ENCODE data around the gene EXOSC3.
"Not testable (repeated sequence)": the region's sequence is repeated elsewhere in the genome, so short reads cannot be mapped to it uniquely, and the experiment has no call there.

Gene EXOSC3

DNA sequence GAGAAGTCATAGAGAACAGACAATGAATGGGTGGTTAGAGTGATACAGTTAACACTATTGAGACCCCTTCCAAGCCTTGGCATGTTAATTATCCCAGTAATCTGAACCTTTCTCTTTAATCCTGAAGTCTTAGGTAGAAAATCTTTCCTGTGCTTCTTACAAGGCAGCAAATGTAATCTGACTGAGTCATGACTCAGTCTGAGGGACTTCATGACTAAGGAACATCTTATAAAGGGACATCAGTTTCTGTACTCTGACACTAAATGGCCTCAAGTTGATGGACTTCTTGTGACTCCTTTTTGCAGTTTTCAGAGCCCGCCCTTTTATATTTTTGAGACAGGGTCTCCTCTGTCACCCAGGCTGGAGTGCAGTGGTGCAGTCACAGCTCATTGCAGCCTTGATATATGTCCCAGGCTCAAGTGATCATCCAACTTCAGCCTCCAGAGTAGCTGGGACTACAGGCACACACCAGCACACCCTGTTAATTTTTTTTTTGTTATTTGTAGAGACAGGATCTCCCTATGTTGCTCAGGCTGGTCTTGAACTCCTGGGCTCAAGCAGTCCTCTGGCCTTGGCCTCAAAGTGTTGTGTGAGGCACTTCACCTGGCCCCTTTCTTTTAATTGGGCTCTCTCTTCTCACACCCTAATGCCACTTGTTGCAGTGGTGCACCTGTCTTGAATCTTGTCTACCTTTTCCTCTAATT is 9.5 kb downstream of the EXOSC3 start:
- DNase-seq (ENCODE audit: low read depth) = peak; percentile 33

GRCh38 chr9:37769995-37770394 is 14.9 kb downstream of the EXOSC3 start:
- DNase-seq (ENCODE audit: low read depth) = no peak

DNA sequence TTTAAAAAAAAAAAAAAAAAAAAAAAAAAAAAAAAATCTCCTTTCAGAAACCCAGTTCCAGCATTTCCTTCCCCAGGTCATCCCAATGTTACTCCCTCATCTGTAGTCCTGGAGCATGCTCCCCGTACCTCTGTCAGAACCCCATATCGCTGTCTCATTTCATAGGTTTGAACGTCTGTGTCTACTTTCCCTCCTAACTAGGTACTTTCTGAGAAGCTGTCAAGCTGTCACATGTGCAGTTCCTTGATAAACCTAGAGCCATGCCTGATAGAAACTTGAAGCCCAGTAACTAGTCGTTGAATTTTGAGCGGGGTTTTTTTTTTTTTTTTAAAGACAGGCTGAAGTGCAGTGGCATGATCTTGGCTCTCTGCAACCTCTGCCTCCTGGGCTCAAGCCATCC is 15.6 kb downstream of the EXOSC3 start:
- no peak for DNase-seq (ENCODE audit: low read depth)

DNA sequence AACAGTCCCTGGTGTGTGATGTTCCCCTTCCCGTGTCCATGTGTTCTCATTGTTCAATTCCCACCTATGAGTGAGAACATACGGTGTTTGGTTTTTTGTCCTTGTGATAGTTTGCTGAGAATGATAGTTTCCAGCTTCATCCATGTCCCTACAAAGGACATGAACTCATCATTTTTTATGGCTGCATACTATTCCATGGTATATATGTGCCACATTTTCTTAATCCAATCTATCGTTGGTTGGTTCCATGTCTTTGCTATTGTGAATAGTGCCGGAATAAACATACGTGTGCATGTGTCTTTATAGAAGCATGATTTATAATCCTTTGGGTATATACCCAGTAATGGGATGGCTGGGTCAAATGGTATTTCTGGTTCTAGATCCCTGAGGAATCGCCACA is 19.6 kb downstream of the EXOSC3 start:
- DNase-seq (ENCODE audit: low read depth) = not testable (repeated sequence)

GRCh38 chr9:37761511-37761910 is 23.4 kb downstream of the EXOSC3 start:
- DNase-seq (ENCODE audit: low read depth) = peak; percentile 88

DNA sequence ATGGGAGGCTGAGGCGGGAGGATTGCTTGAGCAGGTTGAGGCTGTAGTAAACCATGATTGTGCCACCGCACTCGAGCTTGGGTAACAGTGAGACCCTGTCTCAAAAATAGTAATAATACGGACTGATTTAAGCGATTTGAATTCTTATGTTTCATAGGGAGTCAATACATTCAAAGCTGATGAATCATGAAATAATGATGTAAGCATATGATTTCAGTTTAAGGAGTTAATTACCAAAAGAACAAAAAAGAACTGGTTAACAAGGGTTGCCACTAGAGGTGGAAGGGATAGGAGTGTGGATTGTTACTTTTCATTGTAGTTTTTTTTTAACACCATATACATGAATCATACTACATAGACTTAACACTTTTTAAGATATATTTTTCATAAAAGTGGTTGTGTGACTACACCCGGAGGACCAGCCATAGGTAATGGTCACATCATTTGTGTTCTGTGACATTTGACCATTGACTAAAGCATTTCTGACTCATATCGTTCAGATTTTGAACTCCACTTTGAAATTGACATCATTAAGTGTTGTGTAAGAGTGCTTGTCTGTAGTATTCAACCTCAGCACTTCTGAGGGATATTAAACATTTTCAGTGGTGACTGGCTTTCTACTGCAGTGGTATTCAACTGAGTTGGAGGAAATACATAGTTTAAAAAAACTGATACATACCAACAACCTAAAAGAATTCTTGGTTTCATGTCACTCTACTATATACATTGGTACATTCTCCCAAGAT is 24.3 kb downstream of the EXOSC3 start:
- DNase-seq (ENCODE audit: low read depth) = peak; percentile 89

DNA sequence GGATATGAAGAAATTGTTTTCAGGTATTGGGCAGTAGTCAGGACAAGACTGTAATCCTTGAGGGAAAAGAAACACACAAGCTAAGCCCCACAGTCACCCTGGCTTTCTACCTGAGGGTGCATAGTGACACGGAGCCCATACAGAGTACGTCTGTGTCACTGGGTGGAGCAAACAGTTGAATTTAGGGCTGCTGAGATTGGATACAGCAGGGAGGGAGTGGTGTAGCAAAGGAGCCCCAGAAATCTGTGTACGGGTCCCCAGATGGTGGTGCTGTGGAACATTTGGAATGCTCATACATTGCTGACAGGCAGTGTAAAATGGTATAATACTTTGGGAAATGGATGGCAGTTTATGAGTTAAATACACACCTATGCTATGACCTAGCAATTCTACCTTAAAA is 26.1 kb downstream of the EXOSC3 start:
- no peak for DNase-seq (ENCODE audit: low read depth)

DNA sequence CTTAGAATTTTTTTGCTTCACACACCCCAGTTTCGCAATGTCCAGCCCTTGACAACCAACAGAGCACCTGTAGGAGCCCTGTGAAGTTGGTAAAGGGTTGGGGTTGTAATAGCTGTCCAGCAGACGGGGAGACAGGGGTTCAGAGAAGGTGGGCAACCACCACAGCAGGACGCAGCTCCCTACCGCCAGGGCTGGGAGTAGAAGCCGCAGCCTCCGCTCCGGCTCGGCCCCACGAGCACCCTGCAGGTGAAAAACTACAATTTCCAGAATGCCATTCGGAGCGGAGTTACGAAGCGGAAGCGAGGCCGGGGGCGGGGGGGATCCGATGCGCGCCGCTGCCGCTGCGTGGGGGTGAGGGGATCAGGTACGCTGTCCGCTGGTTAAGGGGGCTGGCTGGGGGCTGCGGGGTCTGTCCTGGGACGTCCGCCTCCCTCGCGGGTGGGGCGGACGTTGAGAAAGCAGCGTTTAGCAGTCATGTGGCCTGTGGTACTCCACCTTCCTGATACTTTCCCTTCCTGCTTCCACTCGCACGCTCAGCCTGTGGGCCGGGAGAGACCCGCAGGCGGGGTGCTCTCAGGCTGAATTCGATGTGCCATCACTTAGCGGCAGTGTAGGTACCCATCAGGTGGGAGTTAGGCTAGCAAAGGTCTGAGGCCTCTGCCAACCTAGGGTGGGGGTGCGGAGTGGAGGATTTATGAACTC is 31.2 kb downstream of the EXOSC3 start, which contains the start of gene TRMT10B:
TRMT10B (plus strand) TSS at position 317 of the 702 bp plus-strand sequence. CDS start 8,127 bp downstream, outside the sequence.
- peak; percentile 69 for DNase-seq (ENCODE audit: low read depth)

GRCh38 chr9:37752642-37753488 is 32.0 kb downstream of the EXOSC3 start:
- no peak for DNase-seq (ENCODE audit: low read depth)

DNA sequence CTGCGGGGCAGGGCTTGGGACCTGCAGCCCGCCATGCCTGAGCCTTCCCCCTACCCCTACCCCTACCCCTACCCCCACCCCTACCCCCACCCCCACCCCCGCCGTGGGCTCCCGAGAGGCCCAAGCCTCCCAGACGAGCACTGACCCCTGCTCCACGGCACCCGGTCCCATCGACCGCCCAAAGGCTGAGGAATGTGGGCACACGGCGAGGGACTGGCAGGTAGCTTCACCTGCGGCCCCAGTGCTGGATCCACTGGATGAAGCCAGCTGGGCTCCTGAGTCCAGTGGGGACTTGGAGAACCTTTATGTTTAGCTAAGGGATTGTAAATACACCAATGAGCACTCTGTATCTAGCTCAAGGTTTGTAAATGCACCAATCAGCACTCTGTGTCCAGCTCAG is 32.8 kb downstream of the EXOSC3 start:
- DNase-seq (ENCODE audit: low read depth) = not testable (repeated sequence)

DNA sequence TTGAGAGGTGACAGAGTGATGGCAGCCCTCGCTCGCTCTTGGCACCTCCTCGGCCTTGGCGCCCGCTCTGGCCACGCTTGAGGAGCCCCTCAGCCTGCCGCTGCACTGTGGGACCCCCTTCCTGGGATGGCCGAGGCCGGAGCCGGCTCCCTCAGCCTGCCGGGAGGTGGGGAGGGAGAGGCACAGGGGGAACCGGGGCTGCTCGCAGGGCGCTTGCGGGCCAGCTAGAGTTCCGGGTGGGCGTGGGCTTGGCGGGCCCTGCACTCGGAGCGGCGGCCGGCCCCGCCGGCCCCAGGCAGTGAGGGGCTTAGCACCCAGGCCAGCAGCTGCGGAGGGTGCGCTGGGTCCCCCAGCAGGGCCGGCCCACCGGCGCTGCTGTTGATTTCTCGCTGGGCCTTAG is 33.2 kb downstream of the EXOSC3 start:
- DNase-seq (ENCODE audit: low read depth) = not testable (repeated sequence)

DNA sequence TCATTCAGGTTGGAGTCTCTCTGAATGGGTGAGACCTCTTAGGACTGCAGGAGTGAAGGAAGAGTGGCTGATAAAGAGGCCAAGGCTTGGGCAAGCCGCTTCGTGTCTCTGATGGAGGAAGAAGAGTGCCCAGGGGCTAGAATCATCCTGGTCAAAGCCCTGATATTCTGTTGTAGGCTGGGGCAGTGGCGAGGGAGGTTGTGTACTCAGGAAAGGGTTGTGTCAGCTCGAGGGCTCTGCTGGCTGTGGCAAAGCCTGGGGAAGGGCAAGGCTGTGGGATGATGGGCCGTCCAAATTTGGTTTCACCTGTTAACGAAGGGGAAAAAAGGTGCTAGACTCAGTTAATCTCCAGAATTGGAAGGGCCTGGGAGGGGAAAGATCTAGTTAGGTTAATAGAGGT is 33.7 kb downstream of the EXOSC3 start:
- DNase-seq (ENCODE audit: low read depth) = no peak

DNA sequence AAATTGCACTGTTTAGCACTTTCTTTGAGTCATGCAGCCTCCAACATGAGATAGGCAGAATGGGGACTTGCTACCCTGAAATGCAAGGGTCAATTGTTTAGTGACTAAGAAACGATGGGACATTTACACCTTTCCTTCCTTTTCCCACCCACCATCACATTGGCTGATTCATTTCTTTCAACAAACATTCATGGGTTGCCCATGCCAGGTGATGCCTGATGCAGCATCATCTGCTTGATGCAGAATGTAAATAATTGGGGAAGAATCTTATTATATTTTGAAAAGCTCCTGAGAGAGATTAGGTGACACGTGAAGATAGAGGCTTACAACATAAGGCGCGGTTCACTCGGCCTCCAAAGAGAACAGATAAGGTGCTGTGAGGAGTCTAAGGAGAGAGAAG is 35.7 kb downstream of the EXOSC3 start:
- DNase-seq (ENCODE audit: low read depth) = no peak

GRCh38 chr9:37747271-37747753 is 37.6 kb downstream of the EXOSC3 start:
- peak; percentile 74 for DNase-seq (ENCODE audit: low read depth)

- peak; percentile 76 for DNase-seq (ENCODE audit: low read depth)
Observed at GRCh38 chr9:37746448-37747270, 38.2 kb downstream of the EXOSC3 start.

DNA sequence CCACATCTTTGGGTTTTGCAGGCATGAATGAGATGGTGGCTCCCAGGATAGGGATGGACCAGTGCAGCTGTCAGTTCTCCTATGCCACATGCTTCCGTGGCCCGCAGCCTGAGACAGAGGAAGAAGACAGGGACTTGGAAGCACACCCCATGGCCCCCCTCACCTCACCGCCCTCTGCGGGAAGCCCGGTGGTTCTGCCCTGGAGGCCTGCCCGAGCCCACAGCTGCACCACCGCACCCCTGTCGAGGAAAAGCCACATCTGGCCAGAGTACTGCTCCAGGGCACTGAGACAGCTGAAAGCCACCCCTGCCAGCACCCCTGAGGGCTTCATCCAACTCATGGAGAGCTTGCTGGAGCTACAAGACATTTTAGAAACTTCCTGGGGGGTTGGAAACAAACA is 38.9 kb downstream of the EXOSC3 start:
- DNase-seq (ENCODE audit: low read depth) = no peak

DNA sequence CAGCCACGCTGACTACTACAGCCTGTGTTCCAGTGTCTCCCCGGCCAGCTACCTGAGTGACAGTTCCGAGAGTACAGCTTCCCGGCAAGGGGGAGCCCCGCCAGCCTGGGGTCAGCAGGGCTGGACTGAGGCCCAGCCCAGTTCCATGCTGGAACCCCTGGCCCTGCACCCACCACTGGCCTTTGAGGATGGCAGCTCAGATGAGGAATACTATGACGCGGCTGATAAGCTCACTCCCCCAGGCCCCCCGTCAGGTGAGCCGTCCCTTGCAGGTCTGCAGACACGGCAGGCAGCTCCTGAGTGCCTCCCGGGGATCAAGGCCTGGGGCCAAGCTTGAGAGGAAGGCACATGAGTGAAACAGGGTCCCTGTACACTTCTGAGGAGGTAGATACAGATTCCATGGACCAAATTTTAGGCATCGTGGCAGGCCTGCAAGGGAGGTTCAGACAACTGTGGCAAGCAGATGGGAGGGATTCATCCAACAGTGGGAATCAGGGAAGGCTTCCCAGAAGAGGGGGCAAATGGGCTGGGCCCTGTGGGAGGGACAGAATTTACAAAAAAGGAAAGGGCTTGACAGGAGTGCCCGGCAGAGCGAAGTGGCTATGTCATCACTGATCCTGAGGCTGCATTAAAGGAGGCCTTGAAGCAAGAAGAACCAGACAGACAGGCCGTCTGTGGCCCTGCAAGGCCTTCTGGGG is 44.1 kb downstream of the EXOSC3 start:
- DNase-seq (ENCODE audit: low read depth) = no peak

DNA sequence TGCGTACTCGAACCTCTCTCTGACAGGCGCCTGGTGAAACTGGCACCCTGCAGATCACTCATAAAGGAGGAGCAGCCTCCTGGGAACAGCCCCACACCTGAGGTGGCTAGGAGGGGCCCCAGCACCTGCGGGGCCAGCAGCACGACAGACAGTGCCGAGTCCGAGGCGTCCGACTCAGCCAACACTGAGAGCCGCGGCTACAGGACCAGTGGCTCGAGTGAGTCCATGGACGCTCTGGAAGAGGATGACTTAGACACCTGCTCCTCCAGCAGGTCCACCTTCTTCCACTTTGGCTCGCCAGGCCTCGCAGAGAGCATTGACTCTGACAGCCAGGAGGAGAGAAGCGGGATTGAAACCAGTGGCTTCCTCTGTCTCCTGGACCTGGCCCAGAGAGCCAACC is 44.7 kb downstream of the EXOSC3 start:
- DNase-seq (ENCODE audit: low read depth) = no peak

DNA sequence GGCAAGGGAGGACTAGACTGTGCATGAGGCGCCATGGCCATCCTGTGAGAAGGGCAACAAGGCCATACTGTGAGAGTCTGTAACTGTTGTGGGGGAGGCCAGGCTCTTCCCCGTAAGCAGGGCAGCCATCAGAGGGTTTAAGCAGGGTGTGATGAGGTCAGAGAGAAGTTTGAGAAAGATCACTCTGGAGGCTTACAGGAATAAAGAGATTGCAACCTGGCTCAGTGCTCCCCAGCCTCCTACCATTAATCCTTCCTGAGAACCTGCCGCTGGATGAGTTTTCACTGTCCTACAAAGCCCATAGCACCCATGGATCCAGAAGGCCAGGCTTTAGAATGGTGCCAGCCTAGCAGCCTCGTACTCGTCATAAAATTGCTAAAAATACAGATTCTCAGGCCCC is 45.6 kb downstream of the EXOSC3 start:
- DNase-seq (ENCODE audit: low read depth) = no peak

DNA sequence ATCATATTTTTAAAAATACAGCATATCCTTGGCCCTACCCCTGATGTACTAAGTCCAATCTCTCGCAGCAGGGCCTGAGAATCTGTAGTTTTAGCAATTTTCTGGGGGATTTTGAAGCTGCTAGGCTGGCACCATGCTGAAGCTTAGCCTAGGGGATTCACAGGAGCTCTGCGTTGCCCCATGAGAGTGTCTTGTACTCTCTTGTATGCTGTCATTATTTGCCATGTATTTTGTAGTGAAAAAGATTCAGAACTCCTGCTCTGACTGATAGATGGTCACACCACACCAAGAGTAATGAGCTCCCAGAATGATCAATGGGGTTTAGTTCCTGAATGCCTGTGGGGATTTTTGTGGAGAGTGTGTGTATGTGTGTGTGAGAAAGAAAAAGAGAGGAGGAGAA is 51.9 kb downstream of the EXOSC3 start:
- DNase-seq (ENCODE audit: low read depth) = no peak

Data from iris pigment epithelial cell (primary cell).